ENCODE results near the gene ANKDD1B. TPM values are rescaled to one million over a fixed set of nuclear protein-coding genes. Genes with fewer than 3 reads are reported as not detected.
"Not testable (repeated sequence)": the region's sequence is repeated elsewhere in the genome, so short reads cannot be mapped to it uniquely, and the experiment has no call there.

The ANKDD1B gene
- total and polyA plus RNA-seq, 2 donors (not counting 1 experiment from before 2014, with no cell fraction given) = 0.07 to 0.66 TPM

GRCh38 chr5:75601996-75602395 lies 9.3 kb upstream of the ANKDD1B start:
- Histone ChIP-seq H3K4me2 (ENCODE audit: extremely low read depth, insufficient read depth, low read length) (no peak overlapping the region), H3K4me1 (ENCODE audit: control insufficient read depth, extremely low read depth, insufficient read depth, low read length) (no peaks in the 10 kb centered on the region), H3K9me3 (ENCODE audit: control insufficient read depth, insufficient read depth, low read depth, low read length) (no peaks in the 10 kb centered on the region), H3K79me2 (ENCODE audit: control insufficient read depth, insufficient read depth, low read length) (no peaks in the 10 kb centered on the region), H3K4me3 (replicated peaks in 1 of 4; ENCODE audit: control extremely low read depth in 1 of 4, insufficient read depth in 1 of 4, low read depth in 3 of 4, low read length in 4 of 4) (no peak overlapping the region), H4K20me1 (ENCODE audit: control insufficient read depth, extremely low read depth, insufficient read depth, low read length) (no peaks in the 10 kb centered on the region), H3K36me3 (ENCODE audit: control insufficient read depth, insufficient read depth, low read length) (no peaks in the 10 kb centered on the region), H2AFZ (ENCODE audit: low read length) (no peak overlapping the region), H3K27ac (ENCODE audit: insufficient read depth, low read length) (no peak overlapping the region), H3K27me3 (ENCODE audit: control insufficient read depth, insufficient read depth, low read length) (no peaks in the 10 kb centered on the region), H3K9ac (ENCODE audit: insufficient read depth, low read length) (no peak overlapping the region)
- DNase-seq (ENCODE audit: low read depth in 2 of 2) = peak in 1 of 2 donors; percentile 48
- no peak for TF ChIP-seq CTCF (conservative IDR thresholded peaks at IDR 0.05 in 1 of 2, IDR thresholded peaks at IDR 0.05 in 1 of 2; ENCODE audit: low read depth in 1 of 2, low read length in 2 of 2)
- TF ChIP-seq EZH2 (IDR thresholded peaks at IDR 0.05; ENCODE audit: low read length, missing control alignments) = no peak

- H3K27ac ChIP-seq (ENCODE audit: insufficient read depth, low read length) = no peak overlapping the region
- H3K79me2 ChIP-seq (ENCODE audit: control insufficient read depth, insufficient read depth, low read length) = no peaks in the 10 kb centered on the region
- no peaks in the 10 kb centered on the region for H4K20me1 ChIP-seq (ENCODE audit: control insufficient read depth, extremely low read depth, insufficient read depth, low read length)
- no peak overlapping the region for H3K9ac ChIP-seq (ENCODE audit: insufficient read depth, low read length)
- no peaks in the 10 kb centered on the region for H3K9me3 ChIP-seq (ENCODE audit: control insufficient read depth, insufficient read depth, low read depth, low read length)
- H3K4me1 ChIP-seq (ENCODE audit: control insufficient read depth, extremely low read depth, insufficient read depth, low read length) = no peaks in the 10 kb centered on the region
- H3K36me3 ChIP-seq (ENCODE audit: control insufficient read depth, insufficient read depth, low read length) = no peaks in the 10 kb centered on the region
- peak in 1 of 2 donors; percentile 84 for DNase-seq (ENCODE audit: low read depth in 2 of 2)
- no peaks in the 10 kb centered on the region for H3K27me3 ChIP-seq (ENCODE audit: control insufficient read depth, insufficient read depth, low read length)
- TF ChIP-seq CTCF (conservative IDR thresholded peaks at IDR 0.05 in 1 of 2, IDR thresholded peaks at IDR 0.05 in 1 of 2; ENCODE audit: low read depth in 1 of 2, low read length in 2 of 2) (no peak), EZH2 (IDR thresholded peaks at IDR 0.05; ENCODE audit: low read length, missing control alignments) (no peak)
- no peak overlapping the region for H3K4me2 ChIP-seq (ENCODE audit: extremely low read depth, insufficient read depth, low read length)
- H3K4me3 ChIP-seq (replicated peaks in 1 of 4; ENCODE audit: control extremely low read depth in 1 of 4, insufficient read depth in 1 of 4, low read depth in 3 of 4, low read length in 4 of 4) = no peak overlapping the region
- no peak overlapping the region for H2AFZ ChIP-seq (ENCODE audit: low read length)
Observed at GRCh38 chr5:75603371-75603770, 7.9 kb upstream of the ANKDD1B start.

GRCh38 chr5:75603821-75604220 lies 7.4 kb upstream of the ANKDD1B start:
- TF ChIP-seq CTCF (conservative IDR thresholded peaks at IDR 0.05 in 1 of 2, IDR thresholded peaks at IDR 0.05 in 1 of 2; ENCODE audit: low read depth in 1 of 2, low read length in 2 of 2) = no peak
- no peak for TF ChIP-seq EZH2 (IDR thresholded peaks at IDR 0.05; ENCODE audit: low read length, missing control alignments)
- Histone ChIP-seq H2AFZ (ENCODE audit: low read length) (no peak overlapping the region), H3K4me3 (replicated peaks in 1 of 4; ENCODE audit: control extremely low read depth in 1 of 4, insufficient read depth in 1 of 4, low read depth in 3 of 4, low read length in 4 of 4) (no peak overlapping the region), H3K9ac (ENCODE audit: insufficient read depth, low read length) (no peak overlapping the region), H3K79me2 (ENCODE audit: control insufficient read depth, insufficient read depth, low read length) (no peaks in the 10 kb centered on the region), H3K9me3 (ENCODE audit: control insufficient read depth, insufficient read depth, low read depth, low read length) (no peaks in the 10 kb centered on the region), H3K4me2 (ENCODE audit: extremely low read depth, insufficient read depth, low read length) (no peak overlapping the region), H3K36me3 (ENCODE audit: control insufficient read depth, insufficient read depth, low read length) (no peaks in the 10 kb centered on the region), H4K20me1 (ENCODE audit: control insufficient read depth, extremely low read depth, insufficient read depth, low read length) (no peaks in the 10 kb centered on the region), H3K4me1 (ENCODE audit: control insufficient read depth, extremely low read depth, insufficient read depth, low read length) (no peaks in the 10 kb centered on the region), H3K27ac (ENCODE audit: insufficient read depth, low read length) (no peak overlapping the region), H3K27me3 (ENCODE audit: control insufficient read depth, insufficient read depth, low read length) (no peaks in the 10 kb centered on the region)
- DNase-seq (ENCODE audit: low read depth in 2 of 2) = no peak

- H3K79me2 ChIP-seq (ENCODE audit: control insufficient read depth, insufficient read depth, low read length); H3K36me3 ChIP-seq (ENCODE audit: control insufficient read depth, insufficient read depth, low read length); H3K4me3 ChIP-seq (replicated peaks in 1 of 4; ENCODE audit: control extremely low read depth in 1 of 4, insufficient read depth in 1 of 4, low read depth in 3 of 4, low read length in 4 of 4); H3K9me3 ChIP-seq (ENCODE audit: control insufficient read depth, insufficient read depth, low read depth, low read length); DNase-seq (ENCODE audit: low read depth in 2 of 2); H3K27ac ChIP-seq (ENCODE audit: insufficient read depth, low read length); H4K20me1 ChIP-seq (ENCODE audit: control insufficient read depth, extremely low read depth, insufficient read depth, low read length); H2AFZ ChIP-seq (ENCODE audit: low read length); H3K4me2 ChIP-seq (ENCODE audit: extremely low read depth, insufficient read depth, low read length); H3K4me1 ChIP-seq (ENCODE audit: control insufficient read depth, extremely low read depth, insufficient read depth, low read length); H3K27me3 ChIP-seq (ENCODE audit: control insufficient read depth, insufficient read depth, low read length); H3K9ac ChIP-seq (ENCODE audit: insufficient read depth, low read length): not testable (repeated sequence)
Observed at GRCh38 chr5:75607341-75607740, 3.9 kb upstream of the ANKDD1B start.

All from fibroblast of lung (primary cell).